D341Med (cell line): ENCODE results near the gene PCBD1.
"Not testable (repeated sequence)": the region's sequence is repeated elsewhere in the genome, so short reads cannot be mapped to it uniquely, and the experiment has no call there.

Experiments used
- DNase-seq: peaks from one replicate; pipeline ENCODE4 v3.0.0; 2012; ENCODE audit warnings: low spot score

The PCBD1 gene

DNA sequence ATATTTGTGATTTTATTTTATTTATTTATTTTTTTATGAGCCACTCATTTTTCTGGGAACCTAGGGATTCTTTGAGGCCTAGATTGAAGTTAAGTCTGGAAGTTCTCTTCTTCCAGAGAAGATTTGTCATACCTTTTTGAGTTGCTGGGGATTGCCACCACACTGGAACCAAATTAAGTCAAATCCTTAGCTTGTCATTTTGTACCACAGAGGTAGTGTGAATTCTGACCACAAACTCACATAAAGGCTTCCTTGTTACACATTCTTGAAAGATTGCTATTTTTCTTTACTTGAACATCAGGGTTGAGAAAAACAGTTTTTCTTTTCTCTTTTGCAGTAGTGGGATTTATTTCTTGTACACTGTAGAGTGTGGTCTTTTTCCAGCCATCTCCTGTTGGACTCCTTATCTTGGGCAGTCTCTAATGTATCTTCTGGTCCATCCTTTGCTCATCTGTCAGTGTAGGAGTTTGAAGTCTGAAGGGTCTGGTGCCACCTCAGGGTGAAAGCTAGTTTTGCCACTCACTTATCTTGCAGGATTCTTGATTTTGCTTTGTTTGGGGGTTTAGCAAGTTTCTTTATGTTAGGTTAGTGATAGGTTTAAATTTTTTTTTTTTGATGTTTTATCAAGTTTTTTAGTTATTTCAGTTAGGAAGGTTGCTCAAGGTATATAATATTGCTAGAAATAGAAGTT is 24.8 kb downstream of the PCBD1 start:
- DNase-seq = no peak

DNA sequence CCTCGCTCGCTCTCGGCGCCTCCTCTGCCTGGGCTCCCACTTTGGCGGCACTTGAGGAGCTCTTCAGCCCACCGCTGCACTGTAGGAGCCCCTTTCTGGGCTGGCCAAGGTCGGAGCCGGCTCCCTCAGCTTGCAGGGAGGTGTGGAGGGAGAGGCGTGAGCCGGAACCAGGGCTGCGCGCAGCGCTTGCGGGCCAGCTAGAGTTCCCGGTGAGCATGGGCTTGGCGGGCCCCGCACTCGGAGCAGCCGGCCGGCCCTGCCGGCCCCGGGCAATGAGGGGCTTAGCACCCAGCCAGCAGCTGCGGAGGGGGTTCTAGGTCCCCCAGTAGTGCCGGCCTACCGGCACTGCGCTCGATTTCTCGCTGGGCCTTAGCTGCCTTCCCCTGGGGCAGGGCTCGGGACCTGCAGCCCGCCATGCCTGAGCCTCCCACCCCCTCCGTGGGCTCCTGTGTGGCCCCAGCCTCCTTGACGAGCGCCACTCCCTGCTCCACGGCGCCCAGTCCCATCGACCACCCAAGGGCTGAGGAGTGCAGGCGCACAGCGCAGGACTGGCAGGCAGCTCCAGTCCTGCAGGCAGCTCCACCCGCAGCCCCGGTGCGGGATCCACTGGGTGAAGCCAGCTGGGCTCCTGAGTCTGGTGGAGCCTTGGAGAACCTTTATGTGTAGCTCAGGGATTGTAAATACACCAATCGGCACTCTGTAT is 26.7 kb downstream of the PCBD1 start:
- not testable (repeated sequence) for DNase-seq

DNA sequence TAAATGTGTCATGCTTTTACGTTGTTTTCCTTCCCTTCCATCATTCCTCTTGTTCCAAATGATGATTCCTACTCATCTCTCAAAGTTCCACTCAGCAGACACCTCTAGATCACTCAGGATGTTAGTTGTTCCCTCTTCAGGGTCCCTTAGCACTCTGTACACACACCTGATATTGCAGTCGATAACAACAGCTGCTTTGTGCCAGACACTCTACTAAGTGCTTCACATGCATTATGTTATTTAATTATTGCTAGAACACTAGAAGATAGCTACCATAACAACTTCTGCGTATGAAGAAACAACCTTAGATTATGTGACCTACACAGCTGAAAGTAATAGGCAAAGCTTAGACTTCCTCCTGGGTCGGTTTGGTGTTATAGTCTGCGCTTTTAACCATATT is 29.6 kb downstream of the PCBD1 start:
- no peak for DNase-seq

DNA sequence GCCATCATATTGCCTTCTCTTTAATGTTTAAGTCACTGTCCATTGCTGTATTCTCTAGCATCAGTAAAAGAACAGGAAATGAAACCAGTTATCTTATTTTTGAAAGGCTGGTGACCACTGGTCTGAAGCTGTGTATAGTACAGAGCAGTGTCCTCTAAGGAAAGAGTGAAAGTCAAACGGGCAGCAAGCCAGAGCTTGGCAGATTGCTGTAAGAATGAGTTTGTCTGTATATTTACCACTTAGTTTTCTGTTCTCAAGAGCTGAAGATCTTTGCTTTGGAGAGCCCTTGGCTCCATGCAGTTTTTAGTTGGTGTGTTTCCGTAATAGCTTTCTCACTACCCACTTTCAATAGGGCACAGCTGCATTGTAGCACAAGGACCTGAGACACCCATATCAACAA is 31.9 kb downstream of the PCBD1 start:
- no peak for DNase-seq

DNA sequence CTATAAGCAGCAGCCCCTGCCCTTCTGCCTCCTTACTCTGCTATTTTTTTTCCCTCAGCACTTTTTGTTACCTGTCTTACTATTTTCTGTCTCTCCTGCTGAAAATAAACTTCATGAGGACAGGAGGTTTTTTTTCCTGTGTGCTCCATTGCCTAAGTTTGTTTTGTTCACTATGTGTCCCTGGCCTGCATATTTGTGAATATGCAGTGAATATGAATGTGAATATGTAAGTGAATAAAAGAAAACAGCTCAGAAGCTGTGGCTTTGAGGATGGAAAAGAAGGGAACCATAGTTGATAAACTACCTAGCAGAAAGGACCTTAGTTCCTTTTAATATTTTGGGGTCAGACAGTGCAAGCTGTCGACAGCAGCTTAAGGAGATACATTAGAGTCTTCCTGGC is 34.9 kb downstream of the PCBD1 start:
- no peak for DNase-seq

DNA sequence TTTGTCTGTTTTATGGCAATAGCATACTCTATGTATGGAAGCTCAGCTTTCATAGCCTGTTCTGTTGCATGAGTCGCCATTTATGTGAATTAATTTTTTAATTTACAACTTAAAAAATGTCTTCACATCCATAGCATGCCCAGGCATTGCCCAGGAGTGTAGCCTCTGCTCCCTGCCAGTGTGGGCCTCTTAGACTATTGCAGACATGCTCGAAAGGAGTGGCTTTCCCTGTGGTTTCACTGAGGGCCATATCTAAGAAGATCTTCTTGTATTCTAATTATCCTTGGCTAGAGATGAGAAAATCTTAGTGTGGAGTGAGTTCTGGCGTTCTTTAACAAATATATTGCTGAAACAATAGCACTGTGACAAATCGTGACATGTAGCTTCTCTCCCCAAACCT is 35.3 kb downstream of the PCBD1 start:
- no peak for DNase-seq

DNA sequence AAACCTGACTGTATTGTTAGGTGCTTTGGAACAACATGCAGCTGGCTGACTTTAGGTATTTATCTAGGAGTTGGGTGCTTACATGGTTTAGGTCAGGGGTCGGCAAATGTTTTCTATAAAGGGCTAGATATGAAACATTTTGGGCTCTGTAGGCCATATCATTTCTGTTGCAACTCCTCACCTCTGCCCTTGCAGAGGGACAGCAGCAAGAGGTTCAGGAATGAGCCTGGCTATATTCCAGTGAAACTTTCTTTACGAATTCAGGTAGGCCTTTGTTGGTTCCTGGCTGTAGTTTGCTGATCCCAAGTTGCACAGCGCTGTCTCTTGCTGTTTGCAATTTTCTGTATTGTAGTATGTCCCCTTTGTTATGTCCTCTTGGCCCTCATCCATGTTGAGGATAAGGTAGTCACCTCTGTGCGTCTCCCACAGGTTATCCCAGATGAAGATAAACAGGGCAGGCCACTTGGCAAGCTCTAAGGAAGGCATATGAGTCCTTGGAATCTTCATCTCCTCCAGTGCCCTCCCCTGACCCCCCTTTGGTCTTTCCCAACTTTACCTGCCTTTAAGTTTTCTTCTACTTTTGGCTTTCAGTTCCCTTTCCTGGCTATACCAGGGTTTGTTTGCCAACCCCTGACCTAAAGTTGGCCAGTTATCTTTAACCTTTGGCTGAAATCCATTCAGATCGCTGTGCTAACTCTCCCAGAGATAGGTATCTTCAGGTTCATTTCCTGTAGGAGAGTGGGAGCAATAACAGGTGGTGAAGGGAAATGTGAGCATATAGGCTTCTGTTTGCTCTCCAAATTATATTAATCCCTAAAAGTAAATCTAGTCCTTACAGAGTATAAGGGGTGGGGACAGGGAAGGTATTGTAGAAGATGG is 36.5 kb downstream of the PCBD1 start:
- DNase-seq = no peak

DNA sequence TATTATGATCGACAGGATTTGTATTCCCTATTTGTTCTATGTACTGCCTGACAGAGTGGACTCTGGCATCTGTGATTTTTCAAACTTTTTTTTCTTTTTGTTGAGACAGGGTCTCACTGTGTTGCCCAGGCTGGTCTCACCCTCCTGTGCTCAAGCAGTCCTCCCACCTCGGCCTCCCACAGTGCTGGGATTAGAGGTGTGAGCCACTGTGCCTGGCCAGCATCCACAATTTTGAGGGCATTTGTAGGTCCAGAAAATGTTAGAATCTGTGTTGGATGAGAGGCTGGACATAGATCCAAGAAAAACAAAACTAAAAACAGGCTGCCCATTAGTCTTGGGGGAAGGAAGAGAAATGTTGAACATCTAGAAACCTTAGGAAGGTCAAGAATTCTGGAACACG is 38.3 kb downstream of the PCBD1 start:
- DNase-seq = no peak

DNA sequence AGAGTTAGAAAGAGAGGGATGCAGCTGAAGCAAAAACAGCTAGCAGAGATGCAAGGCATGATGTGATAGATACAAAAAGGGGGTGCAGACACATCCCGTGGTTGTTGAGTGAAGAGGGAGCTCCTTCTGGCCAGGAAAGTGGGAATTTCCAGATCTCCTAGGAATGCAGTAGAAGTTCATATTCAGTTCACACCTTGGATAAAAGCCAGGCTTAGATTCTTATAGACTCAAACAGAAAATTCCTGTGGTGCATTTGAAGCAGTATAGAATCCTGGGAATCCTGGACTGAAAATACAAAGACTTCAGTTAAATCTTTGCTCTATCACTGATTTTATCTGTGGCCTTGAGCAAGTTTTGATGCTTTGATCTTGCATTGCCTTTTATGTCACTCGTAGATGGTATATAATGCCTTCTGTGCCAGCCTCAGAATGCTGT is 38.8 kb downstream of the PCBD1 start:
- no peak for DNase-seq

DNA sequence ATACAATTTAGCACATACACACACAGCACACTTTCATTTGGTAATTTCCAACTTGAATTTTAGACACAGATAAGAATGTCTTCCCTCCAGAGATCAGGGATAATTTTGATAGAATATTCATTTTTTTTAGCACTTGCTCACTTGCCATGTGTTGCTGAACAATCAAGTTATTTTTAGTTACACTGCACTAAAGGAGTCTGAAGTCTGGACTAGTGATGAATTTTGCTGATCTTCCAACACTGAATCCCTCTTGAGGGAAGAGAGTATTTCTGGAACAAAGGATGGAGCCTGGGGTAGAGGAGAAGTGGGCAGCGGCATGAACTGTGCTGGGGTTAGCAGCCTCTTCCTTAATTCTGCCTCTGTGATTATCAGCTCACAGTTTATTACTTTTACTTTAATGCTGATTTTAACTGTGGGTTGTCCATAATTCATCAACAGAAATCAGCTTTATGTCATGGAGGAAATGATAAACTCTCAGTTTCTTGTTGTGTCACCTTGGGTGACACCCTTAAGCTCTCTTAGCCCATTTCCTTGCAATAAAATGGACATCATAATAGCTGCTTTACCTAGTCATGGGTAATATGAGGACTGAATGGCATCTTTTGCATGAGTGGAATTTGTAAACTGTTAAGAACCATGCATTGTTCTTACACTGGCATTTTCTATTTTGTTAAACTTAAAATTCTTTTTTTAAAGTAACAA is 40.6 kb downstream of the PCBD1 start:
- DNase-seq = no peak

DNA sequence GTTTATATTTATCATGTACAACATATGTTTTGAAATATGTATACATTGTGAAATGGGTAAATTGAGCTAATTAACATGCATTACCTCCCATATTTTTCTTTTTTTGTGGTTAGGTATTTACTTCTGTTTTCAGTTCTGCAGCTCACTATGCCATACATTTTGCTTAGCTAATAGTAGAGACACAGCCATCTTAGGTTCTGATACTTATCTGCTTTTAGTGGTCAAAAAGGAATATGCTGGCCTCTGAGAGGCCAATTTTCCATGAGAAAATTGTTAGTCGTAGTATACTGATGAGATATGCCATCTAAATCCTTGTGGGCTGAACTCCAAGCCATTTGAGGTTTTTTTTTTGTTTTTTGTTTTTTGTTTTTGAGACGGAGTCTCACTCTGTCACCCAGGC is 41.6 kb downstream of the PCBD1 start:
- no peak for DNase-seq

DNA sequence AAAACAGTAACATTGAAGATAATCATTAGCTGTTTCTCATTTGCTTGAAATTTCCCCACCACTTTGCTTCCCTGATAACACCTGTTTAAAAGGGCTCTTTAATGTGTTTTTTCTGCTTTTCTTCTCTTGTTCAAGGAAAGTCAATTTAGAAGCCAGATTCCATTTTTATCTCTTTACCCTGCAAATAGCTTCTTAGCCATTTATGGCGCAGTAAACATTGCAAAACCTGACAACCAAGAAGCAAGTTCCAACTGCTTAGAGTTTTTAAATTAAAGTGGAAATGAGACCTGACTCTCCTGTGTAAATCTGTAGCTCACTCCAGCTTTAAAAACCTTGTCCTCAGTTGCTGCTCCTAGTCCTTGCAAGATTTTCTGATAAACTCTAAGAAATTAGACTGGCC is 42.5 kb downstream of the PCBD1 start:
- DNase-seq = no peak

DNA sequence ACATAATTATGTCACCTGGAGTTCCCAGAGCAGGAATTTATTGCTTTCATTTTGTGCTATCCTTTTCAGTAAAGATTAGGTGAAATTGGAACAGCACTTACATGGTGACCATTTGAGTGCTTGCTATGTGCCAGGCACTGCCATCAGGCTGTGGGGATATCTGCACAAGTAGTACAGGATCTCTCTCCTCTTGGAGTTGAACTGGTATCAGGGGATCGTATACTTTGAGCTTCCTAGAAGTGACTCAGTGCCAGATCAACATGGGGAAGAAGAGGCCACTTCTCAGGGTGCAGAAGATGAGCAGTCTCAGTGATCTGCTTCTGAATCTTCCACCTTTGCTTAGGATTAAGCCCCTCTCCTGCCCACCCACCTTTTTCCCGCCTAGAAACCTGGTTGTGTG is 43.1 kb downstream of the PCBD1 start:
- no peak for DNase-seq

DNA sequence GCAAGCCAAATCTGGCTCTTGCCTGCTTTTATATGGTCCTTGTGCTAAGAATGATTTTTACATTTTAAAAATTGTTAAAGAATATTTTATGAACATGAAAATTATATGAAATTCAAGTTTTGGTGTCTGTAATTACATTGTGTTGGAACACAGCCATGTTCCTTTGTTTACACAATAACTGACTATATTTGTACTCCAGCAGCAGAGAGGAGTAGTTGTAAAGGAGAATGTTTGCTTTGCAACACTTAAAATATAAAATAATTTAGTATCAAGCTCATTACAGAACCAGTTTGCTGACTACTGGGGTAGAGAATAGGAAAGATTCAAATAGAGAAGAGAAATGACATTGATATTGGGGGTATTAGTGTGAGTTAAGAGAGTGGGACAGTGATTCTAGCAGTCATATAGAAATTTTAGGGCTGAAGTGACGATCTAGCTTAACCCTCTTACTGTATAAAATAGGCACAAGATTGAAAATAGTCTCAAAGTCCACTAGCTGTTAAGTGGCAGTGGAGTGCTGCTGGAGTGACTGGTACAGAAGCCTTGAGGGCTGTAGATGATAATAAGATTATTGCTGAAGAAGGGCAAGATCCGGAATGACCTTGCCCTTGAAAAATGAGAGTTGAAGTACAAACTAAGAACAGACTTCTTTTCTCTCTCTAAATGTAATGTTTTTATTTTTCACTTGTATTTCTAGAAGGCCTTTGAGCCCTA is 44.4 kb downstream of the PCBD1 start:
- no peak for DNase-seq

DNA sequence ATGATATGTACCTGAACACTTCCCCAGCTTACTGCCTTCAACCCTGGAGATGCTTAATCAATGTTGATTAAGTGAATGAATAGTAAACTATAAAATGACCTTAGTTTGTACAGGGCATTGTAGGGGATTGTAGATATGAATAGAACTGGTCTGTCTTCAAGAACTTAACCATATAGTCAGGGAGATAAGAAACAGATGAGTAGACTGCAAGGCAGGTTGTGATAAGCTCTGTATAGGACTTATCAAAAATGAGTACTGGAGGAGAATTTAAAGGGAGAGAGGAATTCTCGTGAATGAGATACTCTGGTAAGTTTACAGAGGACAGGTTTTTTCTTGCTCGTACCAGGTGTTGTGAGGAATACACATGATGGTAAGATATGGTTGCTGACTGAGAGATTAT is 45.0 kb downstream of the PCBD1 start:
- no peak for DNase-seq

DNA sequence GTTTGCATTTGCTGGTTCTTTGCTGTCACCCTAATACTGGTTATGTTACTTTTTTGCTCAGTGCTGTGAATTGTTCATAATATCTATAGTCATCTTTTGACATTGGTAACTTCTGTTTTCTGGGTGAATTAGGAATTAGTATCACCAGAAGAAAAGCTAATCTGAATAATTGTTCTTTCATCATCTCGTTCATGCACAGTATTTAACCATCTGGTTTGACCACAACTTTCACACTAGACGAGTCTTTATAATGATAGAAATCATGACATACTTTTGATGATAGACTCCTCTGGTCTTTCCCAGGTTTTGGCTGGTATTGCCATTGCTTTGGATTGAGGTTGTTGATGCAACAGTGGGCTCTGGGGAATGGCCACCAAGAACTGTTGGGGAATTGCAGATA is 47.5 kb downstream of the PCBD1 start:
- DNase-seq = no peak

DNA sequence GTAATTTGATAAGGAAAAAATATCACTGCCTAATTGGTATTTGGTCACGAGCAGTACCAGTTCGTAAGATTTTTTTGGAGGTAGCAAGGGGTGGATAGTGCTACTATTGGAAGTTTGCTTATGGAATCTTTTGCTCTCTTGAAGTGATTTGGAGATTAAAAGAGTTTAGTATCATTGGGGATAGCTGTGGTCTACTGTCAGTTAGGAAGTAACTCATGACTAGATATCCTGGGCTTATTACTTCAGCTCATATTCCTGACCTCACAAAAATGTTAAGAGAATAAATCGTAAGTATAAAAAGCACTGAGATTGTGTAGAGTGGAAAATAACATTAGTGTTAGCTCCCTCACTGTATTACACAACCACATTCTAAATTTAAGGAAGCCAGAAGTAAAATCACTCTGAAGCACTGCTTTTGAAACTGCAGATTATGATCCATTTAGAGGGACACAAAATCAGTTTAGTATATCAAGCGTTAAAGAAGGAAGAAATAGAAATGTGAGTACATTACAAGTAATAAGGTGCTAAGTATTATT is 50.0 kb downstream of the PCBD1 start:
- no peak for DNase-seq

DNA sequence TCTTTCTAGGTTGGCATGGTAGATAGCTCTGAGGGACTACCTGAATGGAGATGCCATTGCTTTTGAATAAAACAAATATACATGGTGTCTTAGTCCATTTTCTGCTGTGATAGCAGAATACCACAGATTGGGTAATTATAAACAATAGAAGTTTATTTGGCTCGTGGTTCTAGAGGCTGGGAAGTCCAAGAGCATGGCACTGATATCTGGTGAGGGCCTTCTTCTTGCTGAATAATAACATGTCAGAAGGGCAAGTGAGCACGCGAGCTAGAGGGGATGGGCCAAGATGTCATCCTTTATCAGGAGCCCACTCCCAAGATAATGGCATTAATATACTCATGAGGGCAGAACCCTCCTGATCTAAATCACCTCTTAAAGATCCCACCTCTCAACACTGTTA is 50.7 kb downstream of the PCBD1 start:
- no peak for DNase-seq

DNA sequence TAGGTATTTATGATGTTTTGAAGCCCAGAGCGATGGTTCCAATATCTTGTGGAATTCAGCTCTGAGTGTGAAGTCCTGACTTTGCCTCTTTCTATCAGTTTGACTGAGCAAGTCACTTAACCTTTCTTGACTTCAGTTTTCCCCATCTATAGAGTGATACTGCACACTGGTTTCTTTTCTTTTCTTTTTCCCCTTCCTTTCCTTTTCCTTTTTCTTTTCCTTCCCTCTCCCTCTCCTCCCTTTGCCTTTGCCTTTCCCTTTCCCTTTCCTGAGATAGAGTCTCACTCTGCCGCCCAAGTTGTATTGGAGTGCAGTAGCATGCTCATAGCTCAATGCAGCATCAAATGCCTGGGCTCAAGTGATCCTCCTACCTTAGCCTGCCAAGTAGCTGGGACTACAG is 52.0 kb downstream of the PCBD1 start:
- DNase-seq = no peak

DNA sequence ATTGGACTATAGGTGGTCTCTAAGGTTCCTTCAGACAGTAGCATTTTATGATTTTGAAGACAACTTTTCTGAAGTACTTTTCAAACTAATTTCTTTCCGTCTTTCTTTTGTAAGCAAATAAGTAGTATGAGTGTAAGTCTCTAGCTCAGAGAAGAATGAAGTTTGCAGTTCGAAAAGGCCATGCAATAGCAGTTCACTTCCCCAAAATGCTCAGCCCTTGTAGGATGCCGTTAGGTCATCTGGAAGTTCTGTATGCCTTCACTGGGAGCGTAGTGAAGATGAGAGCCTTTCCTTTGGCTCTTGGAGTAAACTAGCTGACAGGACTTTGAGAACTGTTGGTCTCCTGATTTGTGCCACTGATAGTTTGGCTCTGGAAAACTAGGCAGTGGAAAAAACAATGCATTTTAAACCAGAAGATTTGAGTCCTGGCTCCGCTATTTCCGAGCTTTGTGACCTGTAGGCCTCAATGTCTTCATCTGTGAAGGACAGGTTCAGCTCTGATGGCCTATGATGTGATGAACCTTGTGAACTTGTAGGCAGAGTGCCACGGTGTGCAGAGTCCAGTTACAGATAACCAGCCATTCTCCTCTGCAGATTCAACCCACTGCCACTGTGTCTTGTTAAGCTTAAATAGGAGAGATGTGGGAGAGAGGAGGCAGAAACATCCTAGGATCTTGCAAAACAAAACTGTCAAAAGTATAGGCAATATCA is 53.8 kb downstream of the PCBD1 start:
- no peak for DNase-seq

DNA sequence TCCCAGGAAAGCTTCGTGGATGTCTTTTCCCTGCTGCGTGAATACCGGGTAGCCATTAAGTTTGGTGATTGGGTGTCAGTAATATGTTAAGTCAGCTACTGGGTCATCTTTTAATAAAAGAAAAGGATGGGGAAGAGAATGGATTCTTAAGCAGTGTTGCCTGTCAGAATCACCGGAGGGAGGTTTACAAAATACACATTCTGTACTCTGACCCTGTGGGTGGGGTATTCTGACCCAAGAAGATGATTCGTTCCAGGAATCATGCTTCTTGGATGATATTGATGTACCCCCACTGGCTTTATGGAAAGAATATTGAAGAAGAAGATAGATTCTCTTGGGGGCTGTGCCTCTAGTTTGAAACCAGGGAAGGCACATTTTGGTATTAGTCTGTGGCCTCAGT is 54.3 kb downstream of the PCBD1 start:
- DNase-seq = no peak
